H1 (cell line): ENCODE data around the gene OSBPL3. TPM values are rescaled to one million over a fixed set of nuclear protein-coding genes. Genes with fewer than 3 reads are reported as not detected.

ENCODE experiments used
- CTCF ChIA-PET: fragments of 300-600 bp; sonication (Branson Sonifier 250); formaldehyde crosslinking; loops from one replicate; lab custom pipeline; 2021; ENCODE audit not compliant: partially characterized antibody; lab: Charles Lee
- POLR2A ChIA-PET: fragments of 300-600 bp; sonication (Branson Sonifier 250); formaldehyde crosslinking; loops from one replicate; lab custom pipeline; 2021; ENCODE audit warnings: inconsistent platforms; ENCODE audit not compliant: partially characterized antibody; lab: Charles Lee
- DNase-seq, 2 experiments: peaks; one replicate each; pipeline versions ENCODE4 v3.0.0 to v3.0.0-alpha.2; 2010 to 2022; ENCODE audit warnings: low spot score in 2 of 2, low read depth in 1 of 2, mixed read lengths in 1 of 2
- FAIRE-seq: peaks from 2 replicates; lab custom pipeline; 2011; peaks lifted over from hg19 to GRCh38; lab: Jason Lieb, UNC
- H2AFZ ChIP-seq: 2 replicates; pipeline ENCODE4 v1.8.1; 2012; ENCODE audit warnings: low read length, inconsistent platforms
- H2AK5ac ChIP-seq: 2 replicates; pipeline ENCODE4 v1.6.1; 2013; ENCODE audit warnings: low read depth, low read length
- H2BK120ac ChIP-seq: replicated peaks from 2 replicates; pipeline ENCODE3; 2013; ENCODE audit warnings: low read depth, low read length, inconsistent platforms
- H2BK12ac ChIP-seq: 2 replicates; pipeline ENCODE4 v1.6.1; 2013; ENCODE audit warnings: low read depth, low read length
- H2BK15ac ChIP-seq: 2 replicates; pipeline ENCODE4 v1.6.1; 2013; ENCODE audit warnings: low read length
- H2BK20ac ChIP-seq: 2 replicates; pipeline ENCODE4 v1.6.1; 2013; ENCODE audit warnings: low read length
- H2BK5ac ChIP-seq: 2 replicates; pipeline ENCODE4 v1.6.1; 2013; ENCODE audit warnings: low read depth, low read length
- H3K14ac ChIP-seq: 2 replicates; pipeline ENCODE4 v1.6.1; 2013; ENCODE audit warnings: inconsistent platforms; ENCODE audit not compliant: insufficient read length
- H3K18ac ChIP-seq: 2 replicates; pipeline ENCODE4 v1.6.1; 2013; ENCODE audit warnings: low read length; ENCODE audit errors: extremely low read depth
- H3K23ac ChIP-seq: 2 replicates; pipeline ENCODE4 v1.6.1; 2013; ENCODE audit warnings: inconsistent platforms; ENCODE audit not compliant: insufficient read length
- H3K23me2 ChIP-seq: 2 replicates; pipeline ENCODE4 v1.6.1; 2013; ENCODE audit warnings: low read depth, low read length
- H3K27ac ChIP-seq: 2 replicates; pipeline ENCODE4 v1.6.1; 2011; ENCODE audit warnings: low read depth, low read length, inconsistent platforms
- H3K27me3 ChIP-seq, 4 experiments: replicated peaks in 1 of 4; 1 replicate in 1 of 4; 2 replicates in 3 of 4; pipeline versions ENCODE4 v1.6.1 to v1.8.1; 2011 to 2013; ENCODE audit warnings: low read length in 3 of 4, mild to moderate bottlenecking in 3 of 4, inconsistent platforms in 2 of 4, mixed read lengths in 2 of 4, moderate library complexity in 1 of 4; ENCODE audit not compliant: control insufficient read depth in 3 of 4, insufficient read depth in 3 of 4; ENCODE audit errors: extremely low read depth in 1 of 4
- H3K36me3 ChIP-seq, 4 experiments: 2 replicates each; pipeline versions ENCODE4 v1.6.1 to v1.8.1; 2011 to 2013; ENCODE audit warnings: mild to moderate bottlenecking in 4 of 4, low read length in 3 of 4, moderate library complexity in 2 of 4, control low read depth in 1 of 4, inconsistent platforms in 1 of 4; ENCODE audit not compliant: insufficient read depth in 4 of 4, control insufficient read depth in 2 of 4
- H3K4ac ChIP-seq: replicated peaks from 2 replicates; pipeline ENCODE3; 2013; ENCODE audit warnings: low read length, low read depth, mixed read lengths, inconsistent platforms; ENCODE audit not compliant: insufficient read length
- H3K4me1 ChIP-seq, 4 experiments: replicated peaks in 1 of 4; 1 replicate in 1 of 4; 2 replicates in 3 of 4; pipeline versions ENCODE4 v1.6.1 to v1.8.1; 2011 to 2013; ENCODE audit warnings: low read length in 3 of 4, inconsistent platforms in 2 of 4, mixed read lengths in 1 of 4; ENCODE audit not compliant: insufficient read depth in 4 of 4, control insufficient read depth in 3 of 4
- H3K4me2 ChIP-seq, 2 experiments: 2 replicates each; pipeline versions ENCODE4 v1.6.1 to v1.8.1; 2011 to 2013; ENCODE audit warnings: low read depth in 2 of 2, low read length in 2 of 2, control low read depth in 1 of 2, inconsistent platforms in 1 of 2, mild to moderate bottlenecking in 1 of 2; ENCODE audit not compliant: insufficient read depth in 1 of 2
- H3K4me3 ChIP-seq, 4 experiments: fragments of 200-600, 300-600 bp in 1 of 4; sonication (generic), shearing (Covaris generic), sonication (Bioruptor Twin) in 1 of 4; 2 replicates each; pipeline versions ENCODE4 v1.5.1 to v1.8.1; 2011 to 2016; ENCODE audit warnings: low read length in 4 of 4, low read depth in 3 of 4, control low read depth in 2 of 4, inconsistent platforms in 2 of 4, mild to moderate bottlenecking in 2 of 4, mixed read lengths in 1 of 4, moderate library complexity in 1 of 4; ENCODE audit not compliant: insufficient read depth in 2 of 4; ENCODE audit errors: extremely low read depth in 1 of 4
- H3K56ac ChIP-seq: replicated peaks from 2 replicates; pipeline ENCODE3; 2013; ENCODE audit warnings: low read depth, mild to moderate bottlenecking, mixed read lengths, low read length, inconsistent platforms; ENCODE audit not compliant: insufficient read length
- H3K79me1 ChIP-seq: 2 replicates; pipeline ENCODE4 v1.6.1; 2013; ENCODE audit warnings: low read depth, low read length, control low read depth
- H3K79me2 ChIP-seq, 2 experiments: 2 replicates each; pipeline versions ENCODE4 v1.6.1 to v1.8.1; 2012 to 2013; ENCODE audit warnings: low read length in 2 of 2, mild to moderate bottlenecking in 2 of 2, inconsistent platforms in 1 of 2; ENCODE audit not compliant: insufficient read depth in 2 of 2, control insufficient read depth in 1 of 2
- H3K9ac ChIP-seq, 4 experiments: replicated peaks in 1 of 4; 1 replicate in 1 of 4; 2 replicates in 3 of 4; pipeline versions ENCODE4 v1.6.1 to v1.8.1; 2011 to 2013; ENCODE audit warnings: low read depth in 3 of 4, low read length in 3 of 4, control low read depth in 2 of 4, mild to moderate bottlenecking in 2 of 4, moderate library complexity in 2 of 4, inconsistent platforms in 1 of 4; ENCODE audit errors: extremely low read depth in 1 of 4
- H3K9me3 ChIP-seq, 2 experiments: 2 replicates each; pipeline versions ENCODE4 v1.6.1 to v1.8.1; 2012 to 2013; ENCODE audit warnings: mild to moderate bottlenecking in 2 of 2, moderate library complexity in 2 of 2, control low read depth in 1 of 2, inconsistent platforms in 1 of 2, low read depth in 1 of 2, low read length in 1 of 2, mixed read lengths in 1 of 2; ENCODE audit not compliant: insufficient read depth in 2 of 2
- H4K20me1 ChIP-seq, 2 experiments: replicated peaks in 1 of 2; 2 replicates each; pipeline versions ENCODE3 to v1.8.1; 2011 to 2013; ENCODE audit warnings: inconsistent platforms in 2 of 2, low read length in 2 of 2, mild to moderate bottlenecking in 1 of 2; ENCODE audit not compliant: insufficient read depth in 2 of 2, control insufficient read depth in 1 of 2
- H4K5ac ChIP-seq: 2 replicates; pipeline ENCODE4 v1.6.1; 2013; ENCODE audit warnings: low read length, low read depth, mixed read lengths, inconsistent platforms; ENCODE audit not compliant: insufficient read length
- H4K8ac ChIP-seq: 2 replicates; pipeline ENCODE4 v1.8.0; 2013; ENCODE audit warnings: mild to moderate bottlenecking, moderate library complexity, low read length, inconsistent platforms; ENCODE audit not compliant: insufficient read depth; ENCODE audit errors: extremely low read depth
- H4K91ac ChIP-seq: replicated peaks from 2 replicates; pipeline ENCODE3; 2013; ENCODE audit warnings: low read length, mixed read lengths, inconsistent platforms; ENCODE audit not compliant: insufficient read length
- GTF2F1 ChIP-seq: IDR thresholded peaks from 2 replicates; pipeline ENCODE4 v1.6.1; 2012; ENCODE audit warnings: low read depth, low read length, improper control_type of control experiment, borderline replicate concordance
- KDM4A ChIP-seq: IDR thresholded peaks from one replicate; pipeline ENCODE4 v1.7.1; 2012; ENCODE audit warnings: low read depth, mild to moderate bottlenecking, moderate library complexity, low read length, inconsistent platforms; ENCODE audit not compliant: severe bottlenecking
- RXRA ChIP-seq: IDR thresholded peaks from 2 replicates; pipeline ENCODE4 v1.6.1; 2011; ENCODE audit warnings: low read depth, mild to moderate bottlenecking, low read length, moderate library complexity; ENCODE audit not compliant: insufficient read depth
- SIN3A ChIP-seq, 2 experiments: IDR thresholded peaks in 1 of 2; conservative IDR thresholded peaks in 1 of 2; 2 replicates each; pipeline ENCODE4 v1.6.1; 2011 to 2012; ENCODE audit warnings: low read length in 2 of 2, improper control_type of control experiment in 1 of 2, low read depth in 1 of 2, mild to moderate bottlenecking in 1 of 2
- WGBS, 2 experiments: shearing (Covaris generic) in 1 of 2; methylation state at CpG; one replicate each; pipeline versions ENCODE4 v1.1.6 to v1.1.7; 2013 to 2015; ENCODE audit warnings: low lambda C conversion rate in 2 of 2, mixed read lengths in 2 of 2, inconsistent platforms in 1 of 2, low coverage in 1 of 2, missing lambda C conversion rate in 1 of 2; ENCODE audit not compliant: insufficient replicate concordance in 2 of 2, insufficient coverage in 1 of 2, insufficient read length in 1 of 2; ENCODE audit errors: extremely low coverage in 1 of 2, missing lambda C conversion rate in 1 of 2; 5-methylcytosine and 5-hydroxymethylcytosine counted together
- polyA plus RNA-seq, 7 experiments: library from polyadenylated mRNA; depleted of rRNA in 3 of 7; stranded (reverse) in 5 of 7; unstranded in 2 of 7; fragments of >200 nt in 5 of 7; fragments of 200-250 nt in 2 of 7; gene quantifications; 1 replicate in 5 of 7; 2 replicates in 1 of 7; 4 replicates in 1 of 7; pipeline versions ENCODE4 v1.2.1 to v1.2.3, GENCODE V29; 2011 to 2013; ENCODE audit warnings: missing spikeins in 2 of 7, mixed read lengths in 2 of 7
- total RNA-seq: library from RNA; stranded (reverse); fragmentation: NEBNext Ultra II Directional; extraction: Animal tissue kit (Norgen Biotek cat#: 25700); gene quantifications from 2 replicates; pipeline ENCODE4 v1.2.1, GENCODE V29; 2021

The OSBPL3 gene
- total and polyA plus RNA-seq, 2 of the 8 experiments (the other 6 are each of a cell fraction or from before 2014, with no cell fraction given) = 2.8 to 13.9 TPM

DNA sequence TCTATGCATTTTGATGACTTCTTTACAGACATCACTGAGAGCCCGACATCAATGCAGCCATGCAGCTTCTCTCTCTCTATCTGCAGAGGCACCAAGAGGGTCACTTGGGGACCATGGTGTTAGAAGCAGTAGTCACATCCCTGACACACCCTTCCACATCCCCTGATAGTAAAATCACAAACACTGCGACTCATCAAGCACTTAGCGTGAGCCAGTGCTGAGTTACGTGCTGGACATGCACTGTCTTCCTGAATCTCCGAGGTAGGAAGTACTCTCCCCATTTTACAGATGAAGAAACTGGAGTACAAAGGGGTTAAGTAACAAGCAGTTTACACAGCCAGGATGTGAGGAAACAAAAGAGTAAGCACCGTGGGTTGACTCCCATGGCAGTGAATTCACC, 109.2 kb downstream of the OSBPL3 start:
- Histone ChIP-seq H3K9me3 (no peaks in the 10 kb centered on the region), H3K4me3 (no peak overlapping the region), H3K14ac (no peak overlapping the region), H4K20me1 (peaks cover 0 to 2% of the 10 kb centered on the region in 2 experiments), H3K9ac (no peak overlapping the region), H2AFZ (no peak overlapping the region), H3K4ac (no peak overlapping the region), H3K23ac (no peak overlapping the region), H2BK5ac (no peak overlapping the region), H2BK15ac (no peak overlapping the region), H2BK20ac (no peak overlapping the region), H4K91ac (no peak overlapping the region), H3K27ac (no peak overlapping the region), H4K5ac (no peak overlapping the region), H2BK120ac (no peak overlapping the region), H3K4me1 (peaks cover 0 to 4% (median 0%) of the 10 kb centered on the region in 4 experiments; a peak in 2 of 7 replicates), H3K79me1 (no peaks in the 10 kb centered on the region), H3K79me2 (no peaks in the 10 kb centered on the region), H3K56ac (no peak overlapping the region), H3K18ac (no peak overlapping the region), H3K4me2 (no peak overlapping the region), H4K8ac (no peak overlapping the region), H2AK5ac (no peak overlapping the region), H2BK12ac (no peak overlapping the region), H3K23me2 (no peaks in the 10 kb centered on the region; the same call in 1 of the 2 replicates), H3K36me3 (no peaks in the 10 kb centered on the region), H3K27me3 (no peaks in the 10 kb centered on the region)
- ChIA-PET POLR2A (interaction anchor here (0.6 kb wide), 1 partner anchor 220 kb away, joined by 3 read pairs; no protein-coding TSS in a partner anchor), CTCF (no interaction called here)
- no peak for DNase-seq
- 90% methylated on average over 6 of the region's 6 CpGs; no CpG with 5 or more reads in 1 of the 2 experiments for WGBS, 2 experiments
- TF ChIP-seq GTF2F1 (no peak), KDM4A (no peak), RXRA (no peak), SIN3A (conservative IDR thresholded peaks at IDR 0.05 in 1 of 2, IDR thresholded peaks at IDR 0.05 in 1 of 2; ENCODE audit: low read depth in 1 of 2, low read length in 2 of 2) (no peak)
- FAIRE-seq = no peak
